Measurements from ENCODE around the gene CTRL.

CTRL gene

DNA sequence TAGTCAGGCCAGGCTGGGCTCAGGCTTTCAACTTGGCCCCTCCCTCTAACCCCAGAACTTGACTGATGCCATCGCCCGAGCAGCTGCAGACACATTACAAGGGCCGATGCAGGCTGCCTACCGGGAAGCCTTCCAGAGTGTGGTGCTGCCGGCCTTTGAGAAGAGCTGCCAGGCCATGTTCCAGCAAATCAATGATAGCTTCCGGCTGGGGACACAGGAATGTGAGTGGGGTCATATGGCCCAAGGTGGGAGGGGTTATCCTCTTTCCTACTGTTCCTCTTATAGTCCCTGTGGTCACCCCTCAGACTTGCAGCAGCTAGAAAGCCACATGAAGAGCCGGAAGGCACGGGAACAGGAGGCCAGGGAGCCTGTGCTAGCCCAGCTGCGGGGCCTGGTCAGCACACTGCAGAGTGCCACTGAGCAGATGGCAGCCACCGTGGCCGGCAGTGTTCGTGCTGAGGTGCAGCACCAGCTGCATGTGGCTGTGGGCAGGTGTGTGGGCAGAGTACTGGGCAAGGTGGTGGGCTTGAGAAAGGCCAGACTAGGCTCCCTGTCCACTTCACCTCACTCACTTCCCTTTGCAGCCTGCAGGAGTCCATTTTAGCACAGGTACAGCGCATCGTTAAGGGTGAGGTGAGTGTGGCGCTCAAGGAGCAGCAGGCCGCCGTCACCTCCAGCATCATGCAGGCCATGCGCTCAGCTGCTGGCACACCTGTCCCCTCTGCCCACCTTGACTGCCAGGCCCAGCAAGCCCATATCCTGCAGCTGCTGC is 49.1 kb downstream of the CTRL start:
- TF ChIP-seq ZNF426 (tag by site-specific recombination; IDR thresholded peaks at IDR 0.05) (no peak), MZF1 (tag by site-specific recombination; IDR thresholded peaks at IDR 0.05; ENCODE audit: borderline replicate concordance) (no peak), KLF9 (tag by site-specific recombination; IDR thresholded peaks at IDR 0.05; ENCODE audit: low read depth) (no peak), KLF7 (tag by site-specific recombination; IDR thresholded peaks at IDR 0.05; ENCODE audit: borderline replicate concordance) (no peak), ZNF266 (tag by site-specific recombination; IDR thresholded peaks at IDR 0.05; ENCODE audit: low read depth) (no peak), ZNF514 (tag by site-specific recombination; IDR thresholded peaks at IDR 0.05) (no peak), YY2 (tag by site-specific recombination; IDR thresholded peaks at IDR 0.05) (no peak), ZNF155 (tag by site-specific recombination; IDR thresholded peaks at IDR 0.05) (no peak), ZNF274 (IDR thresholded peaks at IDR 0.05; ENCODE audit: low read length) (no peak), ZNF274 (tag by site-specific recombination; IDR thresholded peaks at IDR 0.05; ENCODE audit: borderline replicate concordance) (no peak)
- TF ChIP-seq, protein P1, sequence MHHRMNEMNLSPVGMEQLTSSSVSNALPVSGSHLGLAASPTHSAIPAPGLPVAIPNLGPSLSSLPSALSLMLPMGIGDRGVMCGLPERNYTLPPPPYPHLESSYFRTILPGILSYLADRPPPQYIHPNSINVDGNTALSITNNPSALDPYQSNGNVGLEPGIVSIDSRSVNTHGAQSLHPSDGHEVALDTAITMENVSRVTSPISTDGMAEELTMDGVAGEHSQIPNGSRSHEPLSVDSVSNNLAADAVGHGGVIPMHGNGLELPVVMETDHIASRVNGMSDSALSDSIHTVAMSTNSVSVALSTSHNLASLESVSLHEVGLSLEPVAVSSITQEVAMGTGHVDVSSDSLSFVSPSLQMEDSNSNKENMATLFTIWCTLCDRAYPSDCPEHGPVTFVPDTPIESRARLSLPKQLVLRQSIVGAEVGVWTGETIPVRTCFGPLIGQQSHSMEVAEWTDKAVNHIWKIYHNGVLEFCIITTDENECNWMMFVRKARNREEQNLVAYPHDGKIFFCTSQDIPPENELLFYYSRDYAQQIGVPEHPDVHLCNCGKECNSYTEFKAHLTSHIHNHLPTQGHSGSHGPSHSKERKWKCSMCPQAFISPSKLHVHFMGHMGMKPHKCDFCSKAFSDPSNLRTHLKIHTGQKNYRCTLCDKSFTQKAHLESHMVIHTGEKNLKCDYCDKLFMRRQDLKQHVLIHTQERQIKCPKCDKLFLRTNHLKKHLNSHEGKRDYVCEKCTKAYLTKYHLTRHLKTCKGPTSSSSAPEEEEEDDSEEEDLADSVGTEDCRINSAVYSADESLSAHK (tag by site-specific recombination; IDR thresholded peaks at IDR 0.05), result no peak
- H3K36me3 ChIP-seq (ENCODE audit: control insufficient read depth in 2 of 2, insufficient read depth in 1 of 2, low read length in 2 of 2), result peaks cover 0 to 81% of the 10 kb centered on the region in 2 experiments; a peak in 1 of 3 replicates
- peaks cover 3% of the 10 kb centered on the region; the same call in 1 of the 2 replicates for H3K4me1 ChIP-seq (ENCODE audit: control insufficient read depth, insufficient read depth, low read length)
- H3K9me3 ChIP-seq (ENCODE audit: control insufficient read depth, insufficient read depth, low read depth, low read length), result no peaks in the 10 kb centered on the region
- H3K4me3 ChIP-seq (ENCODE audit: low read depth, low read length), result no peak overlapping the region
- CTCF ChIA-PET, result interaction anchor here (0.5 to 4.2 kb wide), 16 partner anchors 8 to 556 kb away, joined by 3 to 62 read pairs (median 4); partner anchors contain the start of genes EDC4, LRRC36, PSKH1 and PSMB10
- no peak overlapping the region for H3K27ac ChIP-seq (ENCODE audit: extremely low read depth, low read depth, low read length)
- POLR2A ChIA-PET, result interaction anchor here (1.0 to 2.4 kb wide), 3 partner anchors 36 to 53 kb away, joined by 3 to 16 read pairs (median 3); partner anchors contain the start of genes CTRL and NUTF2

DNA sequence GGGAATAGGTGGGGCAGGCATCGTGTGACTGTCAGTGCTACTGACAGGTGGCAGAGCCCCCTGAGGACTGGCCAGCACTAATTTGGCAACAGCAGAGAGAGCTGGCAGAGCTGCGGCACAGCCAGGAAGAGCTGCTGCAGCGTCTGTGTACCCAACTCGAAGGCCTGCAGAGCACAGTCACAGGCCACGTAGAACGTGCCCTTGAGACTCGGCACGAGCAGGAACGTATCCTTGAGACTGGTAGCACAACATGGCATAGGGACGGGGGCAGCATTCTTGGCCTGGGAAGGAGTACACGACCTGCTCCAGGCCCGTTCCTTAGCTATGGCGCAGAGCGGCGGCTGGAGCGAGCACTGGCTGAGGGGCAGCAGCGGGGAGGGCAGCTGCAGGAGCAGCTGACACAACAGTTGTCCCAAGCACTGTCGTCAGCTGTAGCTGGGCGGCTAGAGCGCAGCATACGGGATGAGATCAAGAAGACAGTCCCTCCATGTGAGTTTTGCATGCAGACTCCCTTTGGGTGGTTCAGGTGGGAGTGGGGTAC is 50.0 kb downstream of the CTRL start:
- POLR2A ChIA-PET, result interaction anchor here (0.6 to 1.0 kb wide), 2 partner anchors 16 to 50 kb away, joined by 3 read pairs; partner anchors contain the start of gene CTRL
- Histone ChIP-seq H3K4me3 (ENCODE audit: low read depth, low read length) (no peak overlapping the region), H3K36me3 (ENCODE audit: control insufficient read depth in 2 of 2, insufficient read depth in 1 of 2, low read length in 2 of 2) (peaks cover 0 to 89% of the 10 kb centered on the region in 2 experiments; a peak in 1 of 3 replicates), H3K4me1 (ENCODE audit: control insufficient read depth, insufficient read depth, low read length) (peaks cover 3% of the 10 kb centered on the region; the same call in 1 of the 2 replicates), H3K27ac (ENCODE audit: extremely low read depth, low read depth, low read length) (no peak overlapping the region), H3K9me3 (ENCODE audit: control insufficient read depth, insufficient read depth, low read depth, low read length) (no peaks in the 10 kb centered on the region)
- CTCF ChIA-PET, result interaction anchor here (0.6 to 4.2 kb wide), 3 partner anchors 12 to 52 kb away, joined by 3 to 62 read pairs (median 3); no protein-coding TSS in a partner anchor
- TF ChIP-seq ZNF747 (tag by site-specific recombination; IDR thresholded peaks at IDR 0.05), result no peak
- no peak for TF ChIP-seq ZBTB7A (tag by site-specific recombination; IDR thresholded peaks at IDR 0.05; ENCODE audit: low read depth)
- no peak for TF ChIP-seq ZBTB48 (tag by site-specific recombination; IDR thresholded peaks at IDR 0.05)

DNA sequence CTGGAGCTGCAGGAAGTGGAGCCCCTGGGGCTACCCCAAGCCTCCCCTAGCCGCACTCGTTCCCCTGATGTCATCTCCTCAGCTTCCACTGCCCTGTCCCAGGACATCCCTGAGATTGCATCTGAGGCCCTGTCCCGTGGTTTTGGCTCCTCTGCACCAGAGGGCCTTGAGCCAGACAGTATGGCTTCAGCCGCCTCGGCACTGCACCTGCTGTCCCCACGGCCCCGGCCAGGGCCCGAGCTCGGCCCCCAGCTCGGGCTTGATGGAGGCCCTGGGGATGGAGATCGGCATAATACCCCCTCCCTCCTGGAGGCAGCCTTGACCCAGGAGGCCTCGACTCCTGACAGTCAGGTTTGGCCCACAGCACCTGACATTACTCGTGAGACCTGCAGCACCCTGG is 51.1 kb downstream of the CTRL start:
- Histone ChIP-seq H3K4me1 (ENCODE audit: control insufficient read depth, insufficient read depth, low read length) (peaks cover 3% of the 10 kb centered on the region; the same call in 1 of the 2 replicates), H3K27ac (ENCODE audit: extremely low read depth, low read depth, low read length) (no peak overlapping the region), H3K36me3 (ENCODE audit: control insufficient read depth in 2 of 2, insufficient read depth in 1 of 2, low read length in 2 of 2) (peaks cover 0 to 95% of the 10 kb centered on the region in 2 experiments; a peak in 1 of 3 replicates), H3K9me3 (ENCODE audit: control insufficient read depth, insufficient read depth, low read depth, low read length) (no peaks in the 10 kb centered on the region), H3K4me3 (ENCODE audit: low read depth, low read length) (no peak overlapping the region)
- no peak for TF ChIP-seq YY1 (tag by site-specific recombination; IDR thresholded peaks at IDR 0.05)
- TF ChIP-seq ZSCAN30 (tag by site-specific recombination; IDR thresholded peaks at IDR 0.05), result no peak
- TF ChIP-seq ZNF837 (tag by site-specific recombination; IDR thresholded peaks at IDR 0.05), result no peak
- no peak for TF ChIP-seq ZBTB17 (tag by site-specific recombination; IDR thresholded peaks at IDR 0.05)
- CTCF ChIA-PET, result interaction anchor here (0.6 kb wide), 1 partner anchor 210 kb away, joined by 5 read pairs; no protein-coding TSS in a partner anchor
- POLR2A ChIA-PET, result no interaction called here

Measured in HEK293 (cell line).